HG02798 (cell line): ENCODE measurements around the gene GPR78.
"Not testable (repeated sequence)": the region's sequence is repeated elsewhere in the genome, so short reads cannot be mapped to it uniquely, and the experiment has no call there.

Source experiments
- ATAC-seq: cut with Tn5 transposase; IDR thresholded peaks from one replicate; pipeline ENCODE4 v1.9.1; 2021; ENCODE audit warnings: mild to moderate bottlenecking; ENCODE audit not compliant: unreplicated experiment, poor library complexity

Gene GPR78

DNA sequence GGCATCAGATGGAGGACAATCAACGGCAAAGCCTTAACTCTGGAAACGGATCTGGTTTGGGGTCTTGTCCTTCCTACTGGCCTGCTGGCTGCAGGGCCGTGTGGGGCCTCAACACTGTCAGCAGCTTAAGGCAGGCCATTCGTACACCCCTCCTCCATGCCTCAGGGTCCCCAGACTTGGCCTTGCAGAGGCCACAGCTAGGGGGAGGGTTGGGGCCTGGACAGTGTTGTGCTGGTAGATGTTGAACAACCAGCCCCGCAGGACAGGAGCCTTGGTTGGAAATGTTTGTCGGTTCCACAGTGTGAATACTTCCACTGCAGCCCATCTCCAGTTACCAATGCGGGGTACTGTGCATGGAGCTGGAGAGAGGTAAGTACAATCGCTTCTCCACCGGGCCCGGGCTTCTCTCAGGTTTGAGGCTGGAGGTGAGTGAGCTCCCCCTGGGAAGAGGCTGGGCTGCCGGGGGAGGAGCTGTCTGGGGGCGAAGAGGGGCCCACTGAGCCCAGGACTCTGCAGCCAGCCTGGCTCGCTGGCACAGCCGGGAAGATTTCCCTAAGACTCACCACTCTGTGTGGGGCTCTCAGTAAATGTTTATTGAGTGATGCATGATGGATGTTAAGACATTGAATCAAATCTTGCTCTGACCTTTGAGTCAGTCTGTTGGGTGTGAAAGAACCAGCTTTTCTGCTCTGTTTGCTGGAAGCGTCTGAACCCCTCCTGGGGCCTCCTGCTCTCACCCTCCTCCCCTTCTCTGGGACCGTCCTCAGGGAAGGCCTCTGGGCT is 19.7 kb upstream of the GPR78 start:
- ATAC-seq = no peak

DNA sequence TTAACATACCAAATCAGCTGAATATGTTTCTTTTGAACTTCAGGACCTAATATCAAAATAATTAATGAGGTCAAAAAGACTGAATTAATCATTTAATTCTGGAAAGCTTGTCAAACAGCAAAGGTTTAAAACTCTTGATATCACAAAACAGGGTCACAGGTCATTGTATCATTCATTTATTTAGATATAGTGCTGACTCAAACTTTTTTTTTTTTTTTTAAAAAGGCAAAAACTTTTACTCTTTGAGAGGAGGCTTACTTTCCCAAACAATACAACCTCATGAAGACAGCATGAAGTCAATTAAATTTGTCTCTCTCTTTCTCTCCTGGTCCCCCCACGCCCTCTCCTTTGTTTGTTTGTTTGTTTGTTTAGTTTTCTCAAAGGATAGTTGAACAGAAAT is 15.6 kb upstream of the GPR78 start:
- ATAC-seq = no peak

DNA sequence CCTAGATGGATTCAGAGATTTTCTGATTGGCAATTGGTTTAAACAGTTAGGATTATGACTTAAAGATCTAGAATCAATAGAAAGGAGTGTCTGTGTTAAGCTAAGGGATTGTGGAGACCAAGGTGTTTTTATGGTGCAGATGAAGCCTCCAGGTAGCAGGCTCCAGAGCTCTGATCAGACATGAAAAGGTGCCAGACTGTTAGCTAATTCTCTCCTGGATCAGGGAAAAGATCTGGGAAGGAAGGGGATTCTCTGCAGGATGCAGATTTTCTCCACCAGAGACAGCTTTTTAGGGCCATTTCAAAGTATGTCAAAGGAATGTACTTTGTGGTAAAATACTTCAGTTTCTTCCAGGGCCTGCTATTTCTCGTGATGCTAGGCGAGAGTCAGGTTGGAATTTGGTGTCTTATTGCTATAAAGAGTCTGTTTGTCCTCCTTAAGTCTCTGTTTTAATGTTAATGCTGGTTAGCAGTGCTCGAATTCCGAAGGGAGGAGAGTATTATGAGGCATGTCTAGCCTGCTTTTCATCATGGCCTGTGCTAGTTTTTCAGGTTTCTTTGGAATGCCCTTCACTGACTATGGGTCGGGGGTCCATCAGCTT is 12.0 kb upstream of the GPR78 start:
- no peak for ATAC-seq

DNA sequence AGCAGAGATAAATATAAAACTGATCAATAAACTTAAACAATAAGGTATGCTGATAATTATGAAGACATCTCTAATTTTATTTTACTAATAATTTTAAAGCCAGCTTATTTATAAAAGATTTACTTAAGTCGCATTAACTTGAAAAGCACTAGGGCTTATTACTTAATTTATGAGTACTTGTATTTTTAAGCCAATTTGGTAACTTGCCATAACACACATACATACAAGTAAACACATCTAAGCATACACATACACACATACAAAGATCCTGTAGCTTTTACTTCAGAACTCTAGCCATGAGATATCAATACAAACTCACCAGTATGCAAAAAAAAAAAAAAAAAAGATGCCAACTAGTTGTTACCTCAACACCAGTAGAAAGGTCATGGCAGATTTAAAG is 10.0 kb upstream of the GPR78 start:
- ATAC-seq = no peak

DNA sequence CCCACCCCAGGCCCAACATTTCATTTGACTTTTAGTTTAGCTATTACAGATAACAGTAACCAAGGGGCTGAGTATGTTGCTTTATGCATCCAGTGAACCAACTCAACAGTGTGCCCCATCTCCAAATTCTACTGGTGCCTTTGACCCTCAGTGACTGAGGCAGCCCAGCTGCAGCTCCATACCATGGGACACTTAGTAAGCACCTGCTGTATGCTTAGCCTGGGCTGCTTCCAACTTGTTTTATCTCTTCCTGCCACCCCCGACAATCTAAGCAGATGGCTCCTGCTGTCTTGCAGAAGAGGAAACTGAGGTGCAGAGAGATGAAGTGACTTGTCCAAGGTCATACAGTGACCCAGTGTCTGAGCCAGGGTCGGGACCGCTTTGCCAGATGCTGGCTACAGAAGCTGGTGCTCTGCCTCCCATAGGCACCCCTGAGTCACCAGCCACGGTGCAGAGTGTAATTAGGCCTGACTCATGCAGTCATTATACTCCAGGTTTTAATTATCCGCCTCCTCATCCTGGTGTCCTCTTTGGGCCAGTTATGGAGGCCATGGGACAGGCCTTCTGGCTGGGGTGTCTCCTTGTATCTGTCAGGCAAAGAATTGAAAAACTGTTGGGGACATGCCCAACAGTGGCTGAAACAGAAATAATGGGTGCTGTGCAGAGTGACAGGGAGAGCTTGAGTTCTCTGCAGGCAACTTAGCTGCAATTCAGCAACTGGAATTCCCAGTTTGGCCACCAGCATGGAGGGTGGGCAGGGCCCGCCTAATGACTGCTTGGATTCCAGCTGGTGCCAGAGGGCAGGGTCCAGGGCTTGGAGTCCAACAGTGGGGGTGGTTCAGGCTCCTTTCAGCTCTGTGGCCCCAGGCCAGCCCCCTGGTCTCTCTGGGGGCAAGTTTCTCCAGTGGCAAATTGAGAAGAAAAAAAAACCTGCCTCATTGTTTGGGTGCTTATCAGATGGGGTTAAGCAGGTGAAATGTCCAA is 8.2 kb upstream of the GPR78 start:
- ATAC-seq = no peak

DNA sequence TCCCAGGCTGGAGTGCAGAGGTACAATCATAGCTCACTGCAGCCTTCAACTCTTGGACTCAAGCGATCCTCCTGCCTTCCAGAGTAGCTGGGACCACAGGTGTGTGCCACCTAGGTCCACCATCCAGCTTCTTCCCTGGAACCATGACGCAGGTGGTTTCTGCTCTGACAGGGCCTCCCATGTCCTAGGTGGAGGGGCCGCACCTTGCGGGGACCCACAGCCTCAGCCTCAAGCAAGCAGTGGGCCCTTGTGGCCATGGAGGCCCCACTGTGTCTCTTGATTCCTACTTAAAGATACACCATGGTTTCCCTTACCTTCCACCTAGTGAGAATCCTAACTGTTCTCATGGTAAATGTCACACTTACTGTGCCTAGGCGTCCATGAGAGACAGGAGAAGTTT is 6.9 kb upstream of the GPR78 start:
- no peak for ATAC-seq

DNA sequence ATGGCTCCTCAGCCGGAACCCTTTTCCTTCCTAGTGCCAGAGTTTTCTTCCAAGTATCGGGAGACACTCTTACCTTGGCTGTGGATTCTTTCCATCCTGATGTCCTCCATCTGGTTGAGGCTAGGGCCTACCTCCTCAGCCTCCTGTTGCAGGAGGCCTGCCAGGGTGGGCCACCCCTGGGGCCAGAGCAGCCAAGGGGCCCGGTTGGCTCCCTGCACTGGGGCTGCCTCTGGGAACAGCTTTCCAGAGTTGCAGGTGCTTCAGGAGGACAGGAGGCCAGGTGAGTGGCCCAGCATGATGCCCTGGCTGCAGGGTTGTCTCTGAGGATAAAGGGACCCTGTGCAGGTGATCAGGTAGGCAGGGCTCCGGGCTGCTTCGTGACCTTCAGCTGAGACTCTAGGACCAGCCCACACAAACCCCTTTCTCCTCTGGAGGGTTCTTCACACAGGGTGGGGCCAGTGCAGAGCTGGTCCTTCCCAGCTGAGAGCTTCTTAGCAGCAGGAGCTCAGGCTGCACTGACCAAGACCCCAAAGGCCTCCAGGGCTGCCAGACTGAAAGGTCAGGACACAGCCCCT is 5.3 kb upstream of the GPR78 start:
- ATAC-seq = no peak

DNA sequence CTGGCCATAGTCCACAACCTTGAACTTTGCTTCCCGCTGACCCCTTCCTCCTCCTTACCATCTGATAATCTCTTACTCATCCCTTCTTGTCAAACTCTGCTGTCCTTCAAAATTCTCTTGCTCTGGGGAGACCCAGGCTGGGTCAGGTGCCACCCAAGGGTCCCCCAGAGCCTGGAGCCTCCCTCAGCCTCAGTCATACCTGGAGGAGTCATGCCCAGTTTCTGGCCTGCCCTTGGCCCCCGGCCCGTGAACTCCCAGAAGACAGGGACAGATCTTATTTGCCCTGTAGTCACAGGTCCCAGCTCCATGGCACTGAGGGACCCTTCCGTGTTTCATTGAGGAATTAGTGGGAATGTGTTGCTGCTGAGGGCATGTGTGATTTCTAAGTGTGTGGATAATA is 4.7 kb upstream of the GPR78 start:
- ATAC-seq = no peak

DNA sequence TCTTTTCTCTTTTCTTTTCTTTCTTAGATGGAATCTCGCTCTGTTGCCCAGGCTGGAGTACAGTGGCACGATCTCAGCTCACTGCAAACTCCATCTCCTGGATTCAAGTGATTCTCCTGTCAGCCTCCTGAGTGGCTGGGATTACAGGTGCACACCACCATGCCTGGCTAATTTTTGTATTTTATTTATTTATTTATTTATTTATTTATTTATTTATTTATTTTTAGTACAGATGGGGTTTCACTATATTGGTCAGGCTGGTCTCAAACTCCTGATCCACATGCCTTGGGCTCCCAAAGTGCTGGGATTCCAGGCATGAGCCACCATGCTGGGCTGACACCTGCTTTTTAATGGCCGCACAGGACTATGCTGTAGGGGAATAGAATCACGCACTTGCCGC is 3.6 kb upstream of the GPR78 start:
- not testable (repeated sequence) for ATAC-seq

DNA sequence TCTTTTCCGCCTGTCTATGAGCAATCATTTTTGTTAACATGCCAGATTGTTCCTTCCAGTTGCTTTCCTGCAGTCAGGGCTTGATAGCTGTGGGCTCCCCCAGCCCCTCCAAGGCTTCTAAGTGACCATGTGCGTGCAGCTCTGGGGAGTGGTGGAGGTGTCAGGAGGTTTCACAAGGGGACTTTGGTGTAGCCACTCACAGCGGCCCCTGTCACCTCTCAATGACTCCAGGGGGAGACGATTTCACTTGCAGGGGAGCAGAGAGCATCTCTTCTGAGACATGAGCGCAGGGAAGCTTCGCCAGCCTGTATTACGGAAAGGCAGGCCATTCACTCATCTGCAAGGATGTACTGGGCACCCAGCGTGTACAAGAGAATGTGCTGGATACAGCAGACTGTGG is 3.1 kb upstream of the GPR78 start:
- ATAC-seq = no peak

DNA sequence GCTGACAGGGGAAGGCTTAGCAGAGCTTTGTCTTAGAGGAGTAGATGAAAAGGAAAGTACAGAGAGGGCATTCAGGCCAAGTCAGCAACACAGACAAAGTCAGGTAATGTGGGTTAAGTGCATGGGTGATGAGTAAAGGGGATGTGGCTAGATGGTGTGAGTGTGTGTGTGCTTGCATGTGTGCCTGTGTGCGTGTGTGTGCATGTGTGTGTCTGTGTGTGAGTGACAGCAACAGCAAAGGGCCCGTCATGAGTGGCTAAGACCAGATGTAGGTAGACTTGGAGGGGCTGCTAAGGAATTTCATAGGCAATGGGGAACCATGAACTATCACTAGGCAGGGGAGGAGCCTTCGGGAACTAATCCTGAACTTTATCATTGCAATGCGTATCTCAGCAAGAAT is 2.2 kb upstream of the GPR78 start:
- ATAC-seq = no peak

DNA sequence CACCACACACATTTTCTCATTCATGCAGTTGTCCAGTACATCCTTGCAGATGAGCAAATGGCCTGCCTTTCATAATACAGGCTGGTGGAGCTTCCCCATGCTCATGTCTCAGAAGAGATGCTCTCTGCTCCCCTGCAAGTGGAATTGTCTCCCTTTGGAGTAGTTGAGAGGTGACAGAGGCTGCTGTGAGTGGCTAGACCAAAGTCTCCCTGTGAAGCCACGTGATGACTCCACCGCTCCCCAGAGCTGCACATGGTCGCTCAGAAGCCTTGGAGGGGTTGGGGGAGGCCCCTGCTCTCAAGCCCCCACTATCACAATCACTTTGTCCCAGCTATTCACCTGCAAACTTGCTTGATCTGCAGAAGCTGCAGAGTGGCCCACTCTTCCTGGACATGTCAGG is 1.5 kb upstream of the GPR78 start:
- no peak for ATAC-seq

DNA sequence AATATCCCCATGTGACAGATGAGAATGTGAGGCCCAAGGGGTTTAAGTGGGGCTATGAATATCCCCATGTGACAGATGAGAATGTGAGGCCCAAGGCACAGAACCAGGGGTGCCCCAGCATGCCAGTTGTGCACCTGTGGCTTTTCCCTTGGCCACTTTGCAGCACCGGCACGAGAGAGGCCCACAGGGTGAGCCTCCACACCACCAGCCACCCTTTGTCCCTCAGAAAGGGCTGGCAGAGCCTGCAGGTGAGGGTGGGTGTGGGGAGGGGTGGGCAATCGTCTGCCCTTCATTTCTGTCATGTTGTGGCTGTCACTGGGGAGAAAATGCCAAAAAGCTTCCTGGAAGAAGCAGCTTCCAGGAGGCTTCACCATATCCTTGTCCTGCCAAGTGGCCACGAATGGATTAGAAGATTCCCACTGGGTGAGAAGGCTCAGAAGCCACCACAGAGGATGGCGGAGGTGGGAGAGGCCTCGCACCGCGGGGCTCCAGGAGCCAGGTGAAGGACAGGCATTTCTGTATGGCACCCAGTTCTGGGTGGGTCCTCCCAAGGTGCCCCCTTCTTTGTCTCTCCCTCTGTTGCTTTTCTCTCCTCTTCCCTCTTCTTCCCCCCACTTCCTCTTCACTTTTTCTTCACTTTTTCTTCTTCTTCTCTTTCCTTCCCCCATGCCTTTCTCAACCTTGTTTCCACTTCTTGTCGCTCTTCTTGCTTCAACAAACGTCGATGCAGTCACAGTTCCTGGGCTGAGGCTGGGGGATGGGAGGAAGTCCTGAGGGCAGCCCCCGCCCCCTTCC is 469 bp upstream of the GPR78 start:
- ATAC-seq = no peak

DNA sequence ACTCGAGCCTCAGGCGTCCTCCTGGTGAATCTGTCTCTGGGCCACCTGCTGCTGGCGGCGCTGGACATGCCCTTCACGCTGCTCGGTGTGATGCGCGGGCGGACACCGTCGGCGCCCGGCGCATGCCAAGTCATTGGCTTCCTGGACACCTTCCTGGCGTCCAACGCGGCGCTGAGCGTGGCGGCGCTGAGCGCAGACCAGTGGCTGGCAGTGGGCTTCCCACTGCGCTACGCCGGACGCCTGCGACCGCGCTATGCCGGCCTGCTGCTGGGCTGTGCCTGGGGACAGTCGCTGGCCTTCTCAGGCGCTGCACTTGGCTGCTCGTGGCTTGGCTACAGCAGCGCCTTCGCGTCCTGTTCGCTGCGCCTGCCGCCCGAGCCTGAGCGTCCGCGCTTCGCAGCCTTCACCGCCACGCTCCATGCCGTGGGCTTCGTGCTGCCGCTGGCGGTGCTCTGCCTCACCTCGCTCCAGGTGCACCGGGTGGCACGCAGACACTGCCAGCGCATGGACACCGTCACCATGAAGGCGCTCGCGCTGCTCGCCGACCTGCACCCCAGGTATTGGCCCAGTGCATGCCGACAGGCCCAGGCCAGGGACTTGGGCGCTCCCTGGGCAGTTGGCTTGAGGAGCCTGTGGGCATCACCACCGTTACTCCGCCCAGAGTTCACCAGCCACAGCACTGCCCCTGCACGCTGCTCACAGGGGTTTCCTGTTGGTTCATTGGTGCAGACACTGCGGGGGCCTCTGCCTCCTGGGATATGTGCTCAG is 1.1 kb downstream of the GPR78 start:
- no peak for ATAC-seq

DNA sequence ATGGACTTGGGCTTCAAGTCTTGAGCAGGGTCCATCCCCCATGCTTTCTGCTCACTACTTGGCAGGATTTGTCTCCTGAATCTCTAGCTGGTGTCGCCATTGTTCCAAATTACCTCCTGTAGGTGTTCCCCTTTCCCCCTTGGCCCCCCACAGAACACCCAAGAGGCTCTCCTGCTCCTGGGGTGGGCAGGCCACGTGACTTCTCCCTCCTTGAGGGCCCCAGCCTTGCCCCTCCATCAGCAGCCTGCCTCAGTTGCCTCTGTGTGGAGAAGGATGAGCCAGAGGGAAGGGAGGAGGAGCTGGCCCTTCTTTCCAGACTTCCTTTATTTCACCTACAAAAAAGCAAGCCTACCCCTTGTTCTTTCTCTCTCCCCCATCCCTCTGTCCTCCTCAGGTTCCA is 1.8 kb downstream of the GPR78 start:
- no peak for ATAC-seq

DNA sequence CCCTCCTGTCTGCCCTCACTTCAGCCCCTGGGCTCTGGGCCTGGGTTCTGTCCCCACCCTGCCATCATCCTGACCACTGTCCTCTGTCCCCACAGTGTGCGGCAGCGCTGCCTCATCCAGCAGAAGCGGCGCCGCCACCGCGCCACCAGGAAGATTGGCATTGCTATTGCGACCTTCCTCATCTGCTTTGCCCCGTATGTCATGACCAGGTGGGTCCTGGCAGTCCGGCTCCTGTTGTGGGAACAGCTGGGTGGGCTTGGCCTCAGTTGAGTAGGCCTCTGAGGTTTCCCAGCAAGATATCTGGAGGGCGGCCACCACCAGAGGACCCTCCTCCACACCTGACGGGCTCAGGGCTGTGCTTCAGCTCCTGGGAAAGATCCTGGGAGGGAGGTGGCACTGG is 2.2 kb downstream of the GPR78 start:
- ATAC-seq = no peak

DNA sequence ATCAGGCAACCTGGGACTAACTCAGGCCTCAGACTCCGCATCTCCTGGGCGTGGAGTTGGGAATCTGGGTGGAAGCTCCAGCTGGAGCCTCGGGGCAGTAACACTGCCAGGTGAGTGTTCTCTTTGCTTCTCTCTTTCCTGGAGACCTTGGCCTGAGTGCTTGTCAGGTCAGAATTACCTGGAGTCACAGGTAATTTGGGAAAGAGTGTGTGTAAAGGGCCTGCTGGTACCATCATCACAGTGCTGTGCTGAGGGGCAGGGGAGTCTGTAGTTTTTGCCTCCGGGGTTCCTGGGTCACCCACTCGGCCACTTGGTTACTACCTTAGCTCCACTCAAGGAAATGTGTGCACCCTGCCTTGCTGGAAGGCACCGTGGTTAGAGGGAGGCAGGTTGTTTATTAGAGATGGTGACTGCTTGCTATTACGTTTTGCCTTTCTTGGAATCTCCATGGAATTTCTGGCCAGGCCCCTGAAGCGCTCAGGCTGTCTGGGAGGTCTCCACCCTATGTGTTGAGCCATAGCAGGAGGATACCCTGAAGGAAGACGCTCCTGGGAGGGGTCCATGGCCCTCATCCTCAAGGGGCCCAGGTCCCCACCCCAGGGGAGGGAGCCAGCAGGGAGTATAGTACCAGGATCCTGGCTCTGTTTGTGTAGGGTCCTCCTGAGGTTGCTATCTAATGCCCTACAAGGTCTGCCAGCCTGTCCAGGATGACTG is 2.9 kb downstream of the GPR78 start:
- no peak for ATAC-seq

DNA sequence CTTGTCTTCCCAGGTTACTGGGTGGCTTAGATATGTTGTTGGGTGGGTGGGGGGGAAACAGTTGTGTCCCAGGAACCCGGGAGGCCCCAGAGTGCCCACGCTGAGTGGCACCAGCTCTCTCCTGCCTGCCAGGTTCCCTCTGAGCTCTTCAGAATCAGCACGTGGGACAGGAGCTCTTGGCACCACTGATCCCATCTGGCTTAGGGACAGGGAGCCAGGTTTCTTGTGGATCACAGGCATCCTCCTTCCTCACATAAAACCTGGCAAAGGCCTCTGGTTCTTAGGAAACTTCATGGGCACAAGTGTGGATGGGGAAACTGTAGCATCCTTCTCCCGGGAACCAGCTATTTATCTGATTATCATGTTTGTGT is 3.4 kb downstream of the GPR78 start:
- no peak for ATAC-seq

DNA sequence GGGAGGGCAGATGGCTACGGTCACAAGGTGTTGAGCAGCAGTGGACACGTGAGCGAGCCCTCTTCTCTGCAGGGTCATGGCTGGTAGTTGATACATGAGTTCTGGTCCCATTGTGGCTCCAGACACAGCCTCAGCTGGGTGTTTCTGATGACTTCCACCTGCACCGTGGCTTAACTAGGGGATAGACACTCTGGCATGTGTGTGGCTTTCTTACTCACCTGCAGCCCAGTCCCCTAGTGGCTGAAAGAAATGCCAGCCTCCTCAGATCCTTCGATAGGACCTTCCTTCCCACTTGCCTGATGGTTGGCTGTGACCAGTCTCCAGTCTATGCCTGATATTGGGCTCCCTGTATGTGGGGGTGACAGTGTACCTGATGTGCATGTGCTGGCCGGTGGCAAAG is 5.0 kb downstream of the GPR78 start:
- no peak for ATAC-seq
